Stimulated activated CD4-positive, alpha-beta T cell treated with anti-CD3 and anti-CD28 coated beads, Interleukin-15, amount 100 ng/mL, for 1 hour (primary cell): ENCODE results near the gene WDR91.

Source experiments
- DNase-seq, 2 donors: peaks; one replicate each; pipeline ENCODE4 v3.0.0-alpha.2; 2020; ENCODE audit warnings: low read depth in 1 of 2, low spot score in 1 of 2

WDR91 gene

GRCh38 chr7:135199439-135199838, 11.9 kb downstream of the WDR91 start:
- no peak for DNase-seq

GRCh38 chr7:135197906-135198655, 13.2 kb downstream of the WDR91 start:
- no peak for DNase-seq

DNA sequence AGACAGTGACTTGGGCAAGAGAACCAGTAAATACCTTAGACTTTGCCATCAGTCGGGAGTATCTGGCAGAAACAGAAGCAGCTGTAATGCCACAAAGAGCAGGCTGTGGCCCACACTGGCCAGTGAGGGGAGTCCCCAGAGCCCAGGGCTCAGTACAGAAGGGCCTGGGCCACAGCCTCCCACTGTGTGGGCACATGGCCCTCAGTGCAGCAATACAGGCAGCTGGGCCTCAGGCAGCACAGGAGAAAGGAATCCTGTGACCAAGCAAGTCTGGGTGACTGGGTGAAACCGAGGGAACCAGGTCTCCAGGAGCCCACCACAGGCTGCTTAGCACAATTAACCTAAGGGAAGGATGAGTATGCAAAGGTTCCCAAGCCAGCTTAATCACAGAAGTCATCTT, 14.0 kb downstream of the WDR91 start:
- no peak for DNase-seq

- DNase-seq: no peak
Measured at GRCh38 chr7:135195968-135196629, 15.2 kb downstream of the WDR91 start.

DNA sequence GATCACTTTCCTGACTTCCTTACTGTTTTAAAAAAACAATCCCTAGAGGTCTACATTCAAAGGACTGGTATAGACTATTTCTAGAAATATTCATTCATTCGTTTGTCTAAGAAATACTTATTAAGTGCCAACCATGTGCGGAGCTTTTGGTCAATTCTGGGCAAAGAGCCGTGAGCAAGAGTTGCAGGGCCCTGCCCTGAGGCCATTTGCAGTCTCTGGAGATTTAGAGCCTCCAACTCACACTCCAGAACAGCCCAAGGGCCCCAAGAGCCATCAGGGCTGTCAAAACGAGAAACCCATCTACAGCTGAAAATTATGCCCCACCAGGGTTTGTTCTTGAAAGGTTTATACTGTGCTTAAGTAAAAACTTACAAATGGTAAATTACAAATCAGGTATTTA, 16.2 kb downstream of the WDR91 start:
- no peak for DNase-seq

- DNase-seq: no peak
Measured at GRCh38 chr7:135194494-135195095, 16.7 kb downstream of the WDR91 start.

GRCh38 chr7:135193615-135194081, 17.7 kb downstream of the WDR91 start:
- DNase-seq: no peak

DNA sequence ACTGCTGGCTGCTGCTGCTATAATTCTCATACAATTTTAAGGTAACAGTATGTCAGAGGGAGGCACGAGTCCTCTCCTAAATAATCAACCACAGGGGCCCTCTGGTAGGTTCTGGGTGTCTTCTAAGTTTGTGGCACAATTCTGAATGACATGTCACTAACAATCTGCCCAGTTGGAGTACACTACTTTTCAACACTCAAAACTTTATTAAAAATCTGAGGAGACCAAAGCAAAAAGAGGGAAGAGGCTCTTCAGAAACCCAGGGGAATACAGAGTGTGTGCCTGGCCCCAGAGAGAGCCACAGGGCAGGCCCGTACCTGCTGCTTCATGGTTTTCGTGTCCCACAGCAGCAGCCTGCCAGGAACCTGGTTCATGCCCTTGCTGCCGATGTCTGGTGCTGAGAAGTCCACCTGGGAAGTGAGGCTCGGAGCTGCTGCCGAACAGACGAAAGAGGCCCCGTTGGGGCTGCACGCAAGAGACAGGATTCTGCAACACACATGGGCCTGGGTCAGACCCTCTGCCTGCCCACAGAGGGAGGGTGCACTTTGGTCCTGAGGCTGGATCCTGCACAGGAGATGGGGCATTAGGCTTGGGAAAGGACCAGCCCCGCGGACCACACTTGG, 18.3 kb downstream of the WDR91 start:
- no peak for DNase-seq

- DNase-seq: no peak
Measured at GRCh38 chr7:135190703-135191102, 20.6 kb downstream of the WDR91 start.

DNA sequence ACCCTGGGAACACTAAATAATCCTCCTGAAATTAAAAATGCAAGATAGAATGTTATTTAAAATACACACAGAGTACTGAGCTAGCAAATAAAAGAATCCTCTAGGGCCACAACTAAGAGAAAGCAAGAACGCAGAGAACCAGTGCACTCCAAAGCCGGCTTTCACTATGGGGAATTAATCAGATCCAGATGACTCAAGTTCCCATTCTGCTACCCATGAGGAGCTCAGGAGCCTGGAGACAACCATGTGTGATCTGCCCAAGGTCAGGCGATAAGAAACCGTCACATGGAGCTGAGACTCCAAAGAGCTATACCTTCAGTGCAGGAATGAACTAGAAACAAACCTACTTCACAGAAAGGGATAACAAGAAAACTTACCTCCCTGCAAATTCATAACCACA, 21.4 kb downstream of the WDR91 start:
- DNase-seq: no peak

DNA sequence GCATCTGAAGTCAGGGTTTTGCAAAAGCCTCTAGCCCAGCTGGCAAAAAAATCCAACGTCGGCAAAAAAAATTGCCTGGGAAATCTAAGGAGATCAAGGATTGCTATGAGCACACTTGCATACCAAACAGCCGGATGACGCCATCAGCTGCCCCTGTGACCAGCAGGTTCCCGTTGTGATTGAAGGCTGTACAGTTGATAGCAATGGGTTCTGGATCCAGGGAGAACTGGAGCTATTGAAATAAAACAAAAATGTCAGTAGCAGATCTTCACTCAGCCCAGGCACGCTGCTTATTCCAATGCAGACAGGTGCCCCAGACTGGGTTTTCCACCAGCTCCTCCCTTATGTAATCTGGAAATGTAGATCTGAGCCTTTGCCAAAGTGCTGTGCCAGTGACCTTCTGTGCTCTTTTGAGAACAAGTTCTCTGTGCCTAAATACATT, 22.1 kb downstream of the WDR91 start:
- no peak for DNase-seq

DNA sequence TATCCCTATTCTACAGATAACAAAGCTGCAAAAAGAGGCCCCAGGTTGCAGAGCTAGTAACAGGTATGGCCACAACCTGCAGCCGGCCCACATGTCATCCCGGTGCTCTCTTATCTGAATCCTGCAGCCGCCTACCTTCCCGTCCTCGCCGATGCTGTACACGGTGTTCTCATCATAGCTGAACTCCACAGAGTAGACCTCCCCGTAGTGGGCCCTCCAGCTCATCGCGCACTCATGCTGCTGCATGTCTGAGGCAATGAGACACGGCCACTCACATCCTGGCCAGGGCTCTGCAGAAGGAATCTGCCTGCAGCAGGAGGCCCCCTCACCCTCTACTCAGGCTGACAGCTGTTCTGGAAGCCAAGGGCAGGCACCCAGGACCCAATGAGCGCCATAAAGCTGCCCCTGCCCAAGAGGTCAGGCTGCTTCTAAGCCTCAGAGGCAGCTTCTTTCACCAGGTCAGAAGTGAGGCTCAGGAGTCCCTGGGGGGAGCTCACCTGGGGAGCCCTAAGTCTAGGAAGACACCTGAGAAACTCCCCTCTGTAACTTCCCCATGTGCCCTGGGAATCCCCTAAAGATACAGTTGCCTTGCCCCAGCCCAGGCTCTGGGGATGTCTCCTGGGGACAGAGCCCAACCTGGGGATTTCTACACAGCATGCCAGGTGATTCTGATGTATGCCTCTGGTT, 22.9 kb downstream of the WDR91 start:
- no peak for DNase-seq

GRCh38 chr7:135186841-135187253, 24.5 kb downstream of the WDR91 start:
- no peak for DNase-seq

DNA sequence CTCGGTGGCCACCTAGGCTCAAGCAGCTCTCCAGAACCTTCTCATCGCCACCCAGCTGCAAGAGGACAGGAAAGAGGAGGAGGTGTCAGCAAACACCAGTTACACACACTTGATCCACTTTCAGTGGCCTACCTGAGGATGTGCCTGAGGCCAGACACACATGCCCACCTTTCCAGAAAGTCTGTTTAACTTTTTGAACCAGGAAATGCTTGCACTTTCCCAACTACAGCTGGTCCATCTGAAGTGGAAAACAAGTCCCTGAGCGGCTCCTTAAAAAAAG, 25.1 kb downstream of the WDR91 start:
- no peak for DNase-seq

- no peak for DNase-seq
Measured at GRCh38 chr7:135185471-135186260, 25.7 kb downstream of the WDR91 start.

DNA sequence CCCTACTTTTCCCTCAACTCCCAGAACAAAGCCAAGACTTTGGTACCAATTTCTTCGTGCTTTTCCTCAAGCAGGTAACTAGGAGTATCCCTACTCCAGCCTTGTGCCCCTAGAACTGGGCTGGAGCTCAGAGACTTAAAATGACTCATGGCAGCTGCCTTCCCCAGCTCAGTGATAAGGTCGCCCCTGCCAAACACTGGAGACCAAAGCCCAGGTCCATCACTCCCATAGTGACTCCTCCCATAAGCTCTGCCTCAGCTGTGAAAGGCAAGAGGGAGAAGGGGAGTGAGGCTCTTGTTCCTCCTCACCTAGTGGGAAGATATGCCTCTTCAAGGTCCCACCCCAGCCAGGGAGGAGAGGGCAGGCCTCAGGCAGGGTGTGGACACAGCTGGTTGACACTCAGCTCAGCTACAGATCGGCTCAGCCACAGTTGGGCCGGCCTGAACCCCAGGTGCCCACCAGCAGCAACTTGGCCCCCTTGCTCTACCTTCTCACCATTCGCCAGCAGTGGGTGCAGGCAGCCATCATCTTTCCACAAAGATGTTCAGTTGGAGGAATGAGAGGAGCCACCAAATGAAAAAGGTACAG, 27.0 kb downstream of the WDR91 start:
- DNase-seq: no peak

GRCh38 chr7:135183478-135183877, 27.8 kb downstream of the WDR91 start:
- no peak for DNase-seq

DNA sequence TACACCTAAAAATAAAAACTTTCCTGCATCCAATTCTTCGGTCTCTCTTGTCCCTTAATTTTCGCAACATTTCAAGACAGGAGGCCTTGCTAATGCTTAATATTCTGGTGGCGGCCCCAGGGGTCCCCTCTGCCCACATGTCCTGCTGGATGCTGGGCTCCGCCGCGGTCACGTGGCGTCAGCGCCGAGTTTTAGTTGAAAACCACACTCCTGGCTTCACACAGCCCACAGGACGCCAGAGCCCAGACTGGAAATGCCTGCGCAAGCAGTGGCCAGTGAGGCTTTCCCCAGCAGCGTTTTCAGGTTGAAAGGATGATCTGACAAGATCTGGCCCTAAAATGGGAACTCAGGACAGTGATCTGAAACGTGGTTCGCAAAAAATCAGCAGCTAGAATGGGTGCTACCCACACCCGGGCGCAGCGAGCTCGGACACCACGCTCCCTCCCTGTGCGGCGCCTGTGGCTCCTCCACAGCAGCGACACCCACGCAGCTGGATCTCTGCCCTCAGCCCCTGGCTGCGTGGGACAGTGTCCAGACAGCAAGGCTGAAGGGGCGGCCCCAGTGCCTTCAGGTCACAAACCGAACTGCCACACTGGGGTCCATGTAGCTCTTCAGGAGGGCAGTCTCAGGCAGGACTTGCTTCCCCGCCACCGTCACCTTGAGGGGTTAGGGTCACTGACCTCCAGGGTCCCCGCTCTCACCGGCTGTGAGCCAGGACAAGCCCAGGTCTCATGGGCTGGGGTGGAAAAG, 29.2 kb downstream of the WDR91 start:
- no peak for DNase-seq

DNA sequence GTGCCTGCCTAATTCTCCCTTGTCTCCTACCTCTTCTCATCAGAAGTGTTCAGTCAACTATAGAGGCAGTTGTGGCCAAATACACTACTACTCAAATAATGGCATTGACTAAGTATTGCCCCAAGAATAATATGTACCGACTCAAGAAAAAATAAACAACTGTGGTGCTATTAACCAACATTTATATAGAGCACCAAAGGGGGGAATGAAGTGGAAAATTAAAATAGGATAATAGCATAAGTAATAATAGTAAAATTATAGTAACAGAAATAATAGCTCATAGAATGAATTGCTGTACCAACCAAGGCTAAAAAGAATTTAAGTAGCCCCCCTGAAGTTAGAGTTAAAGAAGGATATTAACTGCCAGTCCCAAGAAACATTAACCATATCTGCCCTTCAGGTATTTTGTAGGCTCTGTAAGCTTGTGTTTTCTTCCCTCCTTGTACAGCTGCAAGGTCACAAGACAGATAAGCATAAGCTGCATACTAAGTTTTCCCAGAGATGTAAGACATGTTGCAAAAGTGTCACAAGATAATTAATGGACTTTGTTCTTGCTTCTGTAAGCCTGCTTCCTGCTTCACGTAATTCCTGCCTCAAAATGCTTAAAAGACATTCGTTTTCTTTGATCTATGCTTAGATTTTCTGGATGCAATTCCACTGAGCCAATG, 29.9 kb downstream of the WDR91 start:
- DNase-seq: no peak
